Measurements from ENCODE around the gene IFI6.

- TF ChIP-seq, protein P1, sequence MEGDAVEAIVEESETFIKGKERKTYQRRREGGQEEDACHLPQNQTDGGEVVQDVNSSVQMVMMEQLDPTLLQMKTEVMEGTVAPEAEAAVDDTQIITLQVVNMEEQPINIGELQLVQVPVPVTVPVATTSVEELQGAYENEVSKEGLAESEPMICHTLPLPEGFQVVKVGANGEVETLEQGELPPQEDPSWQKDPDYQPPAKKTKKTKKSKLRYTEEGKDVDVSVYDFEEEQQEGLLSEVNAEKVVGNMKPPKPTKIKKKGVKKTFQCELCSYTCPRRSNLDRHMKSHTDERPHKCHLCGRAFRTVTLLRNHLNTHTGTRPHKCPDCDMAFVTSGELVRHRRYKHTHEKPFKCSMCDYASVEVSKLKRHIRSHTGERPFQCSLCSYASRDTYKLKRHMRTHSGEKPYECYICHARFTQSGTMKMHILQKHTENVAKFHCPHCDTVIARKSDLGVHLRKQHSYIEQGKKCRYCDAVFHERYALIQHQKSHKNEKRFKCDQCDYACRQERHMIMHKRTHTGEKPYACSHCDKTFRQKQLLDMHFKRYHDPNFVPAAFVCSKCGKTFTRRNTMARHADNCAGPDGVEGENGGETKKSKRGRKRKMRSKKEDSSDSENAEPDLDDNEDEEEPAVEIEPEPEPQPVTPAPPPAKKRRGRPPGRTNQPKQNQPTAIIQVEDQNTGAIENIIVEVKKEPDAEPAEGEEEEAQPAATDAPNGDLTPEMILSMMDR (IDR thresholded peaks at IDR 0.05; ENCODE audit: low read depth, low read length, missing input control), result no peak
- TF ChIP-seq, protein P2, sequence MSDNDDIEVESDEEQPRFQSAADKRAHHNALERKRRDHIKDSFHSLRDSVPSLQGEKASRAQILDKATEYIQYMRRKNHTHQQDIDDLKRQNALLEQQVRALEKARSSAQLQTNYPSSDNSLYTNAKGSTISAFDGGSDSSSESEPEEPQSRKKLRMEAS (IDR thresholded peaks at IDR 0.05), result no peak
- TF ChIP-seq HNF4G (IDR thresholded peaks at IDR 0.05) (no peak), TAF1 (conservative IDR thresholded peaks at IDR 0.05) (no peak)
Observed at GRCh38 chr1:27661412-27662075, 10.4 kb downstream of the IFI6 start.
